NCI-H526 treated with DMSO at 0.1 percent for 48 hours (cell line): ENCODE results near the gene AICDA.
"Not testable (repeated sequence)": the region's sequence is repeated elsewhere in the genome, so short reads cannot be mapped to it uniquely, and the experiment has no call there.

Source experiments
- DNase-seq: peaks from one replicate; lab custom pipeline; 2025; lab: John Stamatoyannopoulos, UW

The AICDA gene

DNA sequence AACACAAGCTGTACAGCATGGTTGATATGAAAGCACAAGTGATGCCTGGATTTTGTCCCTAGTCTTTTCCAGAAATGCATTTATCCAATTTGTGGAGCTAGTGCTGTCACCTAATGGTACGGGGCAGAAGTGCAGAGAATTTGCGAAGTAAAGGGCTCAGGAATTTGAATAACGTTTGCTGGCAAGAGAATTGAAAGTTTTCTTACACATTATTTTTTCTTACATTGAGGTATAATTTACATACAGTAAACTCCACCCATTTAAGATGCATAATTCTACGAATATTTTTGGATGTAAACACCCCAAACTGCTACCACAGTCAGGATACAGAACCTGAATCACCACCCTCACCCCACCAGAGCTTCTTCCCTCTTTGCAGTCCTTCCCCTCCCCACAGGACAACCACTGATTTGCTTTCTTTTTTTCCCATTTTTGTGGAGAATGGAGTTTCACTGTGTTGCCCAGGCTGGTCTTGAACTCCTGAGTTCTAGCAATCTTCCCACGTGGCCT, 3.5 kb downstream of the AICDA start:
- peak; percentile 31 for DNase-seq

DNA sequence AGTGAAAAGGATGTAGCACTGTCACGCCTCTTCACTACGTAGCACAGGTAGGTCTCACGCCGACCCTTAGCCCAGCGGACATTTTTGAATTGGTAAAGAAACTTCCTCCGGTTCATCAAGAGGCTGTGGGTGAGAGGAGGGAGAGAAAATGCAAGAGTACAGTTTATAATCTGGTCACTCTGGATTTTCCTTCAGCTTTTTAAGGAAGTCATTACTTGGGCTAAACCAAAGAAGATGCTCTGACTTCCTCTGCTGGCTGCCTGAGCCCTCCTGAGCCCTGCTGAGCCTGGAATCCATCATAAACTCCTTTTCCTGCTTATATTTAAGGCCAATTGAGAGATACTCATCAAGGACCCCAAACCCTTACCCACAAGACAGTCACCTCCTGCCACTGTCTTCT, 5.8 kb downstream of the AICDA start:
- no peak for DNase-seq

DNA sequence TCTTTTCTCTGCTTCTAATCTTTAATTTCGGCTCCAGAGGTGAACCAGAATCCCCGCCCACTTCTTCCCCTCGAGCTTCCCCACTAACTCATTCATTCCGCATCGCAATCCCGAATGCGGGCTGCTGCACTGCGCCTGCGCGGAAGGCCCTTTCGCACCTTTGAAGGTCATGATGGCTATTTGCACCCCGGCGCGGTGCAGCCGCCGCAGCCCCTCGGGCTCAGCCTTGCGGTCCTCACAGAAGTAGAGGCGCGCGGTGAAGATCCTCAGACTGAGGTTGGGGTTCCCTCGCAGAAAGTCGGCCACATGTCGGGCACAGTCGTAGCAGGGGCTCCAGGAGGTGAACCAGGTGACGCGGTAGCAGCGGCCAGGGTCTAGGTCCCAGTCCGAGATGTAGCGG, 7.6 kb downstream of the AICDA start:
- DNase-seq: no peak

DNA sequence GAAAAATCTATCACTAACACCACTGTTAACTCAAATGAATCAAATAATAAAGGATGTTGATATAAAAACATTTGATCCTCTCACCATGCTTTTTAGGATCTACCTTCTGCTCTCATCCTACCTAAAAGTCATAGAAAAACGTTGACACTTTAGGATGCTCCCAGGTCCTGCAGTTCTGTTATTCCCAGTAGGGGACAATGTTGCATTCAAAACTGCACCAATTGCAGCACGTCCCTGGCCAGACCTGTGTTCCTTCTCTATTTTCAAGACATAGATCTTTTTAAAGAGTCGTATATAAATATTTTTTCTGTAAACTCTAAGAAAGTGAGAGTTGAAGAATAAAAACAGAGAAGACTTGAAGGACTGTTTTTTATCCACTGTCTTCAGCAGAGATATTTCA, 8.8 kb downstream of the AICDA start:
- no peak for DNase-seq

DNA sequence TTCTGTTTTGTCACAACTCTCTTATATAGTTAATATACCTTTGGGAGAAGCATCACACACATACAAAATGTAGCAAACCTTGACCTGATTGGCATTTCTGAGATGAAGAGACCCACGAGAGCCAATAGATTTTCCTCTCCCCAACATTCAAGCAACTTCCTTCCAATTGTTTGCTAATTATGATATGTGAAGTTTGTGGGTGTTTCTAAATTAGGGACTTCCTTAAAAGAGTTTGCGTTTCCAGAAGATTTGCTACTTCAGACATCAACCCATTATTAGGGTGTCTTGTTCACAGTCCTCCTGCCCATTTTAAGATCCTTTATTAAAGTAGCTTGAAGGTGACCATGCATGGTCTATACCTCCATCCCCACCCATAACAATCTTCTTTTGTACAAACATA, 9.4 kb downstream of the AICDA start:
- no peak for DNase-seq

DNA sequence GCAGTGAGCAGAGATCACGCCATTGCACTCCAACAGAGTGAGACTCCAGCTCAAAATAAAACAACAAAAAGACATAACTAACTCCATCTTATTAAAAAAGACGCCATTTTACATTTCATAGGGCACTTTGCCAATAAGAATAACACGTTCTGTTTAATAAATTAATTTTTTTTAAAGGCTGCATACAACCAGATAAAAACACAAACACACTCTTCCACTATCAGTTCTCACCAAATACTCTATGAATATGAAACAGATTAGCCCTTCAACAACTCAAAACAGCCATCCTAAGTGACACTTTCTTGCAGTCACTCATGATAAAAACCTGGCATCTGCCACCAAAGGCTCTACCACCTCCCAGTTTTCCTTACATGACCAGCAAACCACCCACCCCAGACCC, 16.1 kb downstream of the AICDA start:
- DNase-seq: no peak

DNA sequence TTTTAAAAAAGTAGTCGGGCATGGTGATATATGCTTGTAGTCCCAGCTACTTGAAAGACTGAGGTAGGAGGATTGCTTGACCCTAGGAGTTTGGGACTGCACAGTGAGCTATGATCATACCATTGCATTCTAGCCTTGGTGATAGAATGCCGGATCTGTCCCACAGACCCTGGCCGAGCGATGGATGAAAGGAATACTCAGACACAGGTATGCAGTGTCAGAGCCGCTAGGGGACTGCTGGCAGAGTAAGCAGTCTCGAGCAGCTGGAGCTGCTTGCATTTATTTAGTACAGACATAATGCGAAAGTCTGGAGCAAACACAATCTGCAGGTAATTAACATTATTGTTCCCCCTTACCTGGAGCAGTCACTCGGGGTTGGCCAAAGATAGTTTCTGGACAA, 18.6 kb downstream of the AICDA start:
- no peak for DNase-seq

DNA sequence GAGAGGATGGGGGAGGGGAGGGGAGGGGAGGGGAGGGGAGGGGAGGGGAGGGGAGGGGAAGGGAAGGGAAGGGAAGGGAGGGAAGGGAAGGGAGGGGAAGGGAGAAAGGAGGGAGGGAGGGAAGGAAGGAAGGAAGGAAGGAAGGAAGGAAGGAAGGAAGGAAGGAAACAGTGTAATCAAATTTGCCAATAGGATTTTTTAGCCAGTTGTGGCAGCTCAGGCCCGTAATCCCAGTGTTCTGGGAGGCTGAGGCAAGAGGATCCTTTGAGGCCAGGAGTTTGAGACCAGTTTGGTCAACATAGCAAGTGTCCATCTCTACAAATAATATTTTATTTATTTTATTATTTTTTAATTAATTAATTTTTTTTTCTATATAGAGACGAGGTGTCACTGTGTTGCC, 19.4 kb downstream of the AICDA start:
- no peak for DNase-seq

DNA sequence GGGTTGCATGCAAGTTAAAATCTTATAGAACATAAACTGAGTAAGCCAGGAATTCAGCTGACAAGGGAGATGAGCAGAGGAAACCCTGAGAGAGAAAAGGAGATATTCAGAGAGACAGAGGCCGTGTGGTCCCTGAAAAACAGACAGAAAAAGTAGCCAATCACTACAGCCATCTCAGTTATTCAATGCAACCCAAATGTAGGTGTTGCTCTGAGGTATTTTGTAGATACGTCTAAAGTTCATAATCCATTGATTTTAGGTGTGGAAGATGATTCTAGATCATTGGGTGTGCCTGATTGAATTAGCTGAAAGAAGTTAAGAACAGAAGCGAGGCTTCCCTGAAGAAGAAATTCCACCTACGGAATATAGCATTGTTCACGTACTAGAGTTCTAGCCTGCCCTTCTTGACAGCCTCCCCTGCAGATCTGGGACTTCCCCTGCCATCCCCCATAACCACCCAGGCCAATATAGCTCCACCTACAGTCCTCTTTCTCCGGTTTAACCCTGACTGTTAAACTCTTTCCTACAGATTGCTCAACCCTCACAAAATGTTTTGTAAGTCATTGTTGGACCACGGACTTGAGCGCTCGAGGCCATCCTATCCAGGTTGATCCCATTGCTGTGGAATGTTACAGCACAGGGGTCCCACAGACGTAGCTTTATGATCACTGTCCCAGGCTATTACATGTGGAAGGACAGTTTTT, 21.7 kb downstream of the AICDA start:
- no peak for DNase-seq

DNA sequence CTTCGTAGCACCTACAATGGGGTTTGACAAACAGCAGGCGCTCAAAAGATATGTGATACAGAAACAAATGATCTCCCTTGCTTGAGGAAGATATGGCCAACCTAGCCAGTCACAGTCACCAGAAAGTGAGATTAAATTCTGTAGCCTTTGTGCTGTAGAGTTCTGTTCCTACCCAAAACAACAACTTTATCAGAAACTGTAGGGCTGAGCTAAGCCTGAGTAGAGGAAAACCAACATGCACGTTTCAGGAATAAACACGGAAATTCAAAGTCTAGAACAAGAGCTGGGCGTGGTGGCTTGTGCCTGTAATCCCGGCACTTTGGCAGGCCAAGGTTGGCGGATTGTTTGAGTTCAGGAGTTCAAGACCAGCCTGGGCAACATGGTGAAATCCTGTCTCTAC, 23.0 kb downstream of the AICDA start:
- DNase-seq: no peak

DNA sequence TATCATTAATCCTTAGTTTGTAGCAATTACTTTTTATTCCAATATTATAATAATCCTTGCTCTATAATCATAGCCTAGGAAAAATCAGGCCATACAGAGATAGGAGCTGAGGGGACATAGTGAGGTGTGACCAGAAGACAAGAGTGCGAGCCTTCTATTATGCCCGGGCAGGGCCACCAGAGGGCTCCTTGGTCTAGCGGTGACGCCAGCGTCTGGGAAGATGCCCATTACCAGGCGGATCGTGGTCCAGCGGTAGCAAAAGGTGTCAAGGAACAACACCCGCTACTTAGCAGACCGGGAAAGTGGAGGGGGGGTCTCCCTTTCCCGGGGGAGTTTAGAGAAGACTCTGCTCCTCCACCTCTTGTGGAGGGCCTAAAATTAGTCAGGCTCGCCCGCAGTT, 28.2 kb downstream of the AICDA start:
- not testable (repeated sequence) for DNase-seq

DNA sequence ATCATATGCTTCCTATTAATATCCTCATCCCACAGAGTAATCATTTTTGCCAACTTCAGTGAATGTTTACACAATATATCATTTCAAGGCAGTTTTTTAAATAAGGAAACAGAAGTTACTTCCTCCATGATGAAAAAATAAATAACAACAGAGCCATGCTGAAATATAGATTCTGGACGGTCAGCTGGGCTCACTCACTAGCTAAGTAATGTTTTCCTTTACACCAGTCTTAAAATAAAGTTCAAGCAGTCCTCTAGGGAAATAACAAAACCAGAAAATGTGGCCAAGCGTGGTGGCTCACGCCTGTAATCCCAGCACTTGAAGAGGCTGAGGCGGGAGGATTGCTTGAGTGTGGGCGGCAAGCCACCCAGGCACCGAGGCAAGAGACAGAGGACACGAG, 28.7 kb downstream of the AICDA start:
- no peak for DNase-seq

DNA sequence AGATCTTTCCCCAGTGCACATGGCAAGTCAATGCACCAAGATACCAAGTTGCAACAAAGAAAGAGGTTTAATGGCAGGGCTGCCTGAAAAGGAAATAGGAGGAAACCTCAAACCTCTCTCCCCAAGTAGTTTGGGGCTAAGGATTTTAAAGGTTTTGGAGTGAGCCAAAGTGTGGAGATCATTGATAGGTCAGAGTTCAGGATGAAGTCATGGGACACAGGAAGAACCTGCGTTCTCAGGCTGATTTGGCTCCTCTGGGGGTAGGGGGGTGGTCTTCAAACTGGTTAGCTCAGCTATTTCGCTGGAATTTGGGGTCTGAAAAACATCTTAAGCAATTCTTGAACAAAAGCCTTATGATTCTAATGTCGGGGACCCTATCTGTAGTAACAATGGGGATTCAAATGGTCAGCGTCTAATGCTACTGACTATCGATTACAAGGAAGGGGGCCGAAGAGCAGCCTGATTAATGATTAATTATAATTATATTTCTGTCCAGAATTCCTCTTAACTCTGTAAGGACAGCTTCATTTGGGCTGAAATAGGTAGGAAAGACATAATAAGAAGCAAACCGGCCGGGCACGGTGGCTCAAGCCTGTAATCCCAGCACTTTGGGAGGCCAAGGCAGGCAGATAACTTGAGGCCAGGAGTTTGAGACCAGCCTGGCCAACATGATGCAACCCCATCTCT, 31.4 kb downstream of the AICDA start:
- no peak for DNase-seq

DNA sequence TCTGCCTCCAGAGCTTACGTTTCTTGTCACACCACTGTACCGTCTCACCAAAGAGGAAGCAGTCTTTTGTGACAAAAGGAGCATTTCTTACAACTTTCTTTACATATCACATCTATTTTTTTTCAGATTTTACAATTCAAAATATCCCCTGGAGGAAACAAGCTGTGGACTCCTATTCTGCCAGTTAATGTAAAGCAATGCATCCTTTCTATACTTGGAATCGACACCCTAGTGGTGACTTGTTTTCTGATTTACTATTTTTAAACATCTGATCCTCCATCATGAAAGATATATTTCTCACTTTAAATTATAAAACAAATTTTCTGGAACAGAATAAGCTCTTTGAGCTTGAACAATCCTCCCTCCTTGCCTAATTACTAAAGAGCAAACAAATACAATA, 34.8 kb downstream of the AICDA start:
- no peak for DNase-seq

DNA sequence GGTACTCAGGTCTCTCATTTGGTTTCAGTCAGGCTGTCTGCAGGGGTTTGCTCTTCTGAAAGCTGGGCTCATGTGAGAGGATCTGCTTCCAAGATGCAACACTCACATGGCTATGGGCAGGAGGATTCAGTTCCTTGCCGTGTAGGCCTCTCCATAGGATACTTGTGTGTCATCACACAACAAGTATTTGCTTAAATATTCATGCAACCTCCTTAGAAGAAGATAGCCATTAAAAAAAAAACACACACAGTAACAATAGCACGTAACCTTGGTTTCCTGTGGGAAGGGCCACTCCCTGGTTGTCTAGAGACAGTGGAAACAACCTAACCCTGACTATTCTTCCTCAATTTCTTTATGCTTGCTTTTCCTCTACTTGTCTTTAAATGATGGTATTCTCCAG, 40.2 kb downstream of the AICDA start:
- DNase-seq: no peak

DNA sequence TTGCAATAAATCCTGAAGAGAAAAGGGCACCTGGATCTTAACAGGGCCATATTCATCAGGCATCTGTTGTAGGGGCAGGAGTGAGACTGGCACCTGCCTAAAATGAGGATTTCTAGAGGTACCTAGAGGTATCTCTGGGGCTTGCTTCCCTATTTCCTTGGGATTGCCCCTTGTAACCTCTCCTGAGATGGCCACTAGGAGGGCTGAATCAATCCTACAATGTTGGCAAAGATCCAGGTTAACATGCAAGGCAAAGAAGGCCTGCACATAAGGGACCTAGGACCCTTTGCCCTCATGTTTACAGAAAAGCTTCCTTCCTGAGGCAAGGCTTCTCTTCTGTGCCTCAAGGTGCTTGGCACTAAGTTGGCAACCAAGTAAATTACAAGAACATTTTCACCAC, 46.1 kb downstream of the AICDA start:
- DNase-seq: no peak

DNA sequence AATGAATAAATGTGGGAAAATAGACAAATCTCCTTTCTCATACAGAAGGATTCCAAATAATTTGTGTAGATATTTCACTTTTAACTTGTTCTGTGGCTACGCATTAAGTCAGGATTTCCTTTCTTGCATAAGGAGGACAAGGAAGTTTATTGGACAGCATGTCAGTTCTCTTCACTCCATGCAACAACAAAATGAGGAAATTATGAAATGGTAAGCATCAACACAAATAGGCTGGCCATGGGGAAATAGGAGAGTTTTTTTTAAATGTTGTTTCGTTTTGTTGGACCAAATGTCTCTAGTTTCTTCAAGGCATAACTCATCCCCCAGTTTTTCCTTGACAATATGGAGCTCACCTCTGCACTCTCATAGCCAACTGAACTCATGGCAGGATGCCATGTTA, 46.6 kb downstream of the AICDA start:
- not testable (repeated sequence) for DNase-seq

DNA sequence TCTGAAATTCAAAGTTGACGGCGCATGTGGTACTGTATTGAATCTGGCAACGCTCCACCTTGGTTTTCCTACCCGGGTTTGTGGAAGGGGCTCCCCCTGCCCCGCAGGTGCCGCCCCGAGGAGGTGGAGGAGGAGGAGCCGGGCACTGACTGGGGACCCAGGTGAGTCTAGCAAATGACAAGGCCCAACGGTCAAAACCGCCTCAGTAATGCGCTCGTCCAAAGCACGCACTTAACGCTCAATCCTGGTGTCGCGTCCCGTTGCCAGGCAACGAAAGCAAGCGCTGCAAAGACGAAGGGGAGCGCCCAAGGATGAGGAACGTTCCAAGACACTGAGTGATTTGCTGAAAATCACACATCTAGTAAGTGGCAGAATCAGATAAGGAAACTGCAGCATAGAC, 48.0 kb downstream of the AICDA start:
- no peak for DNase-seq

DNA sequence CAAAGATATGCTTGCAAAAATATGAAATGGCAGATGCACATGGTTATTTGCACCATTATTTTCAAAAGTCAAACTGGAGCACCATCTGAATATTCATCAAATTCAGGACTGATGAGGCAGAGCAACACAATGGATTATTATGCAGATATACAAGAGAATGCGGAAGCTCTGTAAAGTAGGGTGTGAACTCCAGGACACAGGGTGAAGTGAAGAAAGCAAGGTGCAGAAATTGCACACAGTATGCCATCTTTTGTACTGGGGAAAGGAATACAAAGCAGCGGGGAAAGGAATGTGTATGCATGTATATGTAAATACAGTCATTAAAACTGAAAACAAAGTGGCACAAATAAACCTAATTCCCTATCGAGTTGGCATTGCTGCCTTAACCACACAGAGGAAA, 49.3 kb downstream of the AICDA start:
- no peak for DNase-seq

DNA sequence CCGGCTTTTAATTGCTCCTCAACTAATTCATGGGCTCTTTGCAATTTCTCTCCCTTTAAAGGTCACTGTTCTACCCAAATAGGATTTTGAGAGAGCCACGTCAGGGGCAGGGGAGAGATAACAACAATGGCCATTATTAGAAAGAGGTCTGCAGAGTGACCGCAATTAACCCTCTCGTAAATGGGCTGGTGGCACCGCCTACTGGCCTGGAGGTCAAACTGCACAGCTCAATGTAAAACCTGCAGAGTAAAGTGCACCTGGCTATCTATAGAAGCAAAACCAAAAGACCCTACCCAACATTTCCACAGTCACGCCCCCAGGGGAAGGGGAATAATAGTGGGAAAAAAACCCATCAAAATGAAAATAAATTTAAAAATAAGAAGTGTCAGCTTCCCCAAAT, 50.3 kb downstream of the AICDA start:
- DNase-seq: no peak

DNA sequence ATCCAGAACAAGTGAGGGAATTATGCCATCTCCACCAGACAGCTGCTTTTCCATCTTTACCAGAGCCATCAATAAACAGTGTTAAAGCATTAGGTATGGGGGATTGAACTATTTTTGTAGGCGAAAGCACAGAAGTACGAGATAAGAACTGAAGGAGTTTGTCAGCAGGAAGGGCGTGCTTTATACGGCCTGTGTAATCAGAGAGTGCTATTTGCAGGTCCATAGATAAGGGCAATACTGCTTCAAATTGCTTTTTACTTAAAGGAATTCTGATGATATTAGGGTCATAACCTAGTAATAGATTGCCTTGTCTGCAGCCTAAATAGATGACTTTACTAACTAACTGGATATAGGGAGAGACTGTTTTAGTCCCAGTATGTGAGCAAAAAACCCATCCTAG, 51.6 kb downstream of the AICDA start:
- no peak for DNase-seq

DNA sequence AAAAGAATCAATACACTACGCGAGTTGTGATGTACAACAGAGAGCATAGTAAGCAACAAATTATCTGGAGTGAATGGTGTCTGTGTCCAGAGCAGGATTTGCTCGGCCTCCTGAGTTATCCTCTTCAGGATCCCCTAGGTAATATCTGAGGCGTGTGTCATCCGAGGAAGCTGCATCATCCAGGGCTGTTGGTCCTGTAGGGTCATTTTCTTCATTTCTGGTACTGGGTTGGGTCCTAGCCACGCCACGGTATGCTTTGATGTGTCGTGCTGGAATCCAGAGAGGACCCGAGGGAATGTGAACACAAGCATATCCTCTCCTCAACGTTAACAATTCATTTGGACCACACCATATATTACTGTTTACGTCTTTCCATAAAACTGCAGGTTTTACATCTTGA, 53.0 kb downstream of the AICDA start:
- DNase-seq: no peak

DNA sequence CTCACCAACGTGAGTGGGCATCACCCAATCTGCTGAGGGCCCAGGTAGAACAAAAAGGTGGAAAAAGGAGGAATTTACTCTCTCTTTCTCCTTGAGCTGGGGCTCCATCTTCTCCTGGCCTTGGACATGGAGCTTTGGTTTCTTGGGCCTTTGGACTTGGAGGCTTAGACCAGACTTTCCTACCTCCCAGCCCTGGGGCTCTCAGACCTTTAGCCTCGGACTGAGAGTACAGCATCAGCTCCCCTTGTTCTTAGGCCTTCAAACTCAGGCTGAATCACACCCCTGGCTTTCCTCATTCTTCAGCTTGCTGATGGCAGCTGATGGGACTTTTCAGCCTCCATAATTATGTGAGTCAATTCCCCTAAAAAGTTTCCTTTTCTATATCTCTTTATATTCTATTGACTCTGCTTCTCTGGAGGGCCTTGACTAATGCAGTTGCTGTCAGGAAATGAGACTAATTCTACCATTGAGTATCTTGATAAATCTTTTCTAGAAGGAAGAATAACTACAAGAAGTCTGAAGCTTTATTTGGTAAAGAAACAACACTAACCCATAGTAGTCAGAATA, 56.0 kb downstream of the AICDA start:
- DNase-seq: no peak
